Left ventricle myocardium inferior (tissue), 1 donor: ENCODE measurements around the gene ATG12. TPM values are rescaled to one million over a fixed set of nuclear protein-coding genes. Genes with fewer than 3 reads are reported as not detected.
"Not testable (repeated sequence)": the region's sequence is repeated elsewhere in the genome, so short reads cannot be mapped to it uniquely, and the experiment has no call there.

ENCODE experiments used
- DNase-seq: peaks from one replicate; pipeline ENCODE4 v3.0.0-alpha.2; 2020
- H3K27ac ChIP-seq: fragments of 200-600 bp; replicated peaks from 2 replicates; pipeline ENCODE4 v1.8.0; 2021
- H3K27me3 ChIP-seq: fragments of 200-600 bp; 2 replicates; pipeline ENCODE4 v1.8.0; 2021; ENCODE audit warnings: low read depth
- H3K36me3 ChIP-seq: fragments of 200-600 bp; 2 replicates; pipeline ENCODE4 v1.8.0; 2021
- H3K4me1 ChIP-seq: fragments of 200-600 bp; 2 replicates; pipeline ENCODE4 v1.8.0; 2021
- H3K4me3 ChIP-seq: fragments of 200-600 bp; 2 replicates; pipeline ENCODE4 v1.8.0; 2021; ENCODE audit warnings: mild to moderate bottlenecking, moderate library complexity
- H3K9me3 ChIP-seq: fragments of 200-600 bp; replicated peaks from 2 replicates; pipeline ENCODE4 v1.8.0; 2021
- intact Hi-C: fragments of 100-400 bp; cut with micrococcal nuclease; formaldehyde crosslinking; loops from one replicate; pipeline ENCODE4 v1.11.0; 2022
- long read RNA-seq: library from polyadenylated mRNA; unstranded; transcript quantifications from one replicate; pipeline ENCODE4 v2.0.0, GENCODE V29; 2021
- total RNA-seq: library from RNA; stranded (reverse); fragmentation: NEBNext Ultra II Directional; extraction: Animal tissue kit (Norgen Biotek cat#: 25700); gene quantifications from one replicate; pipeline ENCODE4 v1.2.1, GENCODE V29; 2021
- TF ChIP-seq, protein P1 (sequence below): fragments of 200-600 bp; IDR thresholded peaks from 2 replicates; pipeline ENCODE4 v1.8.0; 2021; ENCODE audit warnings: antibody characterized with exemption, mild to moderate bottlenecking, borderline replicate concordance
- donor health status: DM: no; HTN: yes; CAD: no; lungs with severe emphysema.

The ATG12 gene
- total RNA-seq, result 24.1 TPM
- long read RNA-seq, full-length matches to known transcripts, result 30 of 34 reads
- long read RNA-seq, partial matches to known transcripts, result 0 of 34 reads
- long read RNA-seq, other reads (novel, unspliced or antisense), result 4 of 34 reads

- H3K36me3 ChIP-seq, result peaks cover 10% of the 10 kb centered on the region
- peak; percentile 90 for DNase-seq
- intact Hi-C loops, result no loop called here
- peak within 1 kb of the TSS; percentile 97 for H3K27ac ChIP-seq
- TF ChIP-seq, protein P1, sequence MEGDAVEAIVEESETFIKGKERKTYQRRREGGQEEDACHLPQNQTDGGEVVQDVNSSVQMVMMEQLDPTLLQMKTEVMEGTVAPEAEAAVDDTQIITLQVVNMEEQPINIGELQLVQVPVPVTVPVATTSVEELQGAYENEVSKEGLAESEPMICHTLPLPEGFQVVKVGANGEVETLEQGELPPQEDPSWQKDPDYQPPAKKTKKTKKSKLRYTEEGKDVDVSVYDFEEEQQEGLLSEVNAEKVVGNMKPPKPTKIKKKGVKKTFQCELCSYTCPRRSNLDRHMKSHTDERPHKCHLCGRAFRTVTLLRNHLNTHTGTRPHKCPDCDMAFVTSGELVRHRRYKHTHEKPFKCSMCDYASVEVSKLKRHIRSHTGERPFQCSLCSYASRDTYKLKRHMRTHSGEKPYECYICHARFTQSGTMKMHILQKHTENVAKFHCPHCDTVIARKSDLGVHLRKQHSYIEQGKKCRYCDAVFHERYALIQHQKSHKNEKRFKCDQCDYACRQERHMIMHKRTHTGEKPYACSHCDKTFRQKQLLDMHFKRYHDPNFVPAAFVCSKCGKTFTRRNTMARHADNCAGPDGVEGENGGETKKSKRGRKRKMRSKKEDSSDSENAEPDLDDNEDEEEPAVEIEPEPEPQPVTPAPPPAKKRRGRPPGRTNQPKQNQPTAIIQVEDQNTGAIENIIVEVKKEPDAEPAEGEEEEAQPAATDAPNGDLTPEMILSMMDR, result no peak
- H3K4me3 ChIP-seq, result peak within 1 kb of the TSS; percentile 89
- H3K4me1 ChIP-seq, result peaks cover 79% of the 10 kb centered on the region
- H3K9me3 ChIP-seq, result no peaks in the 10 kb centered on the region
- no peaks in the 10 kb centered on the region for H3K27me3 ChIP-seq
Observed at GRCh38 chr5:115841382-115842088, at the start of gene ATG12, which contains the start of gene AP3S1. Gene ATG12, minus strand, starts transcription at chr5:115841565. Its CDS starts 13 bp downstream, at chr5:115841552. Gene AP3S1, plus strand, starts transcription at chr5:115841935. Its CDS starts 103 bp downstream, at chr5:115842038.

- TF ChIP-seq, protein P1, result peak; percentile 30
- Histone ChIP-seq H3K36me3 (no peaks in the 10 kb centered on the region), H3K27me3 (no peaks in the 10 kb centered on the region), H3K4me1 (no peaks in the 10 kb centered on the region), H3K27ac (no peak overlapping the region), H3K9me3 (no peaks in the 10 kb centered on the region), H3K4me3 (no peak overlapping the region)
- intact Hi-C loops, result no loop called here
- no peak for DNase-seq
Observed at GRCh38 chr5:115888027-115888426, 46.7 kb upstream of the ATG12 start.

DNA sequence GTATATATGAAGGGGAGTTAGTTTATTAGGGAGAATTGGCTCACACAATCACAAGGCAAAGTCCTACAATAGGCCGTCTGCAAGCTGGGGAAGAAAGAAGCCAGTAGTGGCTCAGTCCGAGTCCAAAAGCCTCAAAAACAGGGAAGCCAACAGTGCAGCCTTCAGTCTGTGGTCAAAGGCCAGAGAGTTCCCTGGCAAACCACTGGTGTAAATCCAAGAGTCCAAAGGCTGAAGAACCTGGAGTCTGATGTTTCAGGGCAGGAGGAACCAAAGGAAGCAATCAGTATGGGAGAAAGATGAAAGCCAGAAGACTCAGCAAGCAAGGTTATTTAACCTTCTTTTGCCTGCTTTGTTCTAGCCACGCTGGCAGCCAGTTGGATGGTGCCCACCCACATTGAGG, 43.8 kb upstream of the ATG12 start:
- H3K9me3 ChIP-seq, H3K27me3 ChIP-seq, H3K4me1 ChIP-seq, intact Hi-C loops, H3K27ac ChIP-seq, H3K4me3 ChIP-seq, H3K36me3 ChIP-seq, DNase-seq: not testable (repeated sequence)

DNA sequence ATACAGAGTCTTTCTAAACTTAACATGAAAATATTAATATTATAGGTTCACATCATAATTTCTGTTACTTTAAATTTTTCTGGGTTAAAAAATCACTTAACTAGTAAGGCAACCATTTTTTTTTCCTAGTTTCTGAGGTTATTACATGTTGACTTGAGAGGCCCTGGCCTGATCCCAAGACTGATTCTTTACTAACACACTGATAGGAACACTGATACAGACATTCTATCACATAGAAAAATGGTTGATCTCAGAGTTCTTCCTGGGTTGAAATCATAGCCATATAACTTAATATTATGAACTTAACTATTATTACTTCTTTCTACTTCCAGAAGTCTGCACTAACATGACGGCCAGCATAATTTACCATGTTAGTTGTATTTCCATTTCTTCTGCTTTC, 43.3 kb upstream of the ATG12 start:
- Histone ChIP-seq H3K27ac (no peak overlapping the region), H3K4me3 (no peak overlapping the region), H3K27me3 (no peaks in the 10 kb centered on the region), H3K9me3 (peaks cover 6% of the 10 kb centered on the region), H3K4me1 (no peaks in the 10 kb centered on the region), H3K36me3 (peaks cover 8% of the 10 kb centered on the region)
- intact Hi-C loops, result no loop called here
- TF ChIP-seq, protein P1, result no peak
- DNase-seq, result no peak

- H3K4me3 ChIP-seq, intact Hi-C loops, H3K9me3 ChIP-seq, H3K4me1 ChIP-seq, H3K27me3 ChIP-seq, H3K27ac ChIP-seq, DNase-seq, H3K36me3 ChIP-seq: not testable (repeated sequence)
Observed at GRCh38 chr5:115882434-115882833, 41.1 kb upstream of the ATG12 start.

- H3K36me3 ChIP-seq, H3K9me3 ChIP-seq, H3K4me1 ChIP-seq, H3K4me3 ChIP-seq, H3K27ac ChIP-seq, H3K27me3 ChIP-seq, DNase-seq, intact Hi-C loops: not testable (repeated sequence)
Observed at GRCh38 chr5:115877342-115877741, 36.0 kb upstream of the ATG12 start.

DNA sequence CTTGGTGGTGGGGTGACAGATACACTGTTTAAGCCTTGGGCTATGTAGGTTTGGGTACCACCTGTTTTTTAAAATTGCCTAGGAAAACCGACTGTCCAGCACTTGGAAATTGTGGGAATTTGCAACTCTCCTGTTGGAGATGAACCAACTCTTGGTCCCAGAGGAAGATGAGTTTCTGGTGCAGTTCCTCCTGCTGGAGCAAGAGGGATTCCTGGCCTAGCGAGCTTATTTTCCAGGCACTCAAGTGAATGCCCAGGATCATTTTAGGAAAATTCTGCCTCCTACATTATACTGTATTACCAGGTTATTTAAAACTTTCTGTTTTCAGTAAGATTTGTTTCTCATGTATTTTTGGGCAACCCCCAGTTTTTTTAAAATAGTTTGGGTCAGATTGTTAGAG, 34.1 kb upstream of the ATG12 start:
- TF ChIP-seq, protein P1, result peak; percentile 36
- no peak overlapping the region for H3K27ac ChIP-seq
- no peaks in the 10 kb centered on the region for H3K4me1 ChIP-seq
- H3K36me3 ChIP-seq, result peaks cover 23% of the 10 kb centered on the region
- intact Hi-C loops, result no loop called here
- DNase-seq, result no peak
- H3K27me3 ChIP-seq, result no peaks in the 10 kb centered on the region
- no peak overlapping the region for H3K4me3 ChIP-seq
- H3K9me3 ChIP-seq, result peaks cover 3% of the 10 kb centered on the region
